ENCODE measurements around the gene CEP131. TPM values are rescaled to one million over a fixed set of nuclear protein-coding genes. Genes with fewer than 3 reads are reported as not detected.

CEP131 gene
- total RNA-seq, 2 experiments from 2014 or later, result 13.6 to 19.5 TPM

DNA sequence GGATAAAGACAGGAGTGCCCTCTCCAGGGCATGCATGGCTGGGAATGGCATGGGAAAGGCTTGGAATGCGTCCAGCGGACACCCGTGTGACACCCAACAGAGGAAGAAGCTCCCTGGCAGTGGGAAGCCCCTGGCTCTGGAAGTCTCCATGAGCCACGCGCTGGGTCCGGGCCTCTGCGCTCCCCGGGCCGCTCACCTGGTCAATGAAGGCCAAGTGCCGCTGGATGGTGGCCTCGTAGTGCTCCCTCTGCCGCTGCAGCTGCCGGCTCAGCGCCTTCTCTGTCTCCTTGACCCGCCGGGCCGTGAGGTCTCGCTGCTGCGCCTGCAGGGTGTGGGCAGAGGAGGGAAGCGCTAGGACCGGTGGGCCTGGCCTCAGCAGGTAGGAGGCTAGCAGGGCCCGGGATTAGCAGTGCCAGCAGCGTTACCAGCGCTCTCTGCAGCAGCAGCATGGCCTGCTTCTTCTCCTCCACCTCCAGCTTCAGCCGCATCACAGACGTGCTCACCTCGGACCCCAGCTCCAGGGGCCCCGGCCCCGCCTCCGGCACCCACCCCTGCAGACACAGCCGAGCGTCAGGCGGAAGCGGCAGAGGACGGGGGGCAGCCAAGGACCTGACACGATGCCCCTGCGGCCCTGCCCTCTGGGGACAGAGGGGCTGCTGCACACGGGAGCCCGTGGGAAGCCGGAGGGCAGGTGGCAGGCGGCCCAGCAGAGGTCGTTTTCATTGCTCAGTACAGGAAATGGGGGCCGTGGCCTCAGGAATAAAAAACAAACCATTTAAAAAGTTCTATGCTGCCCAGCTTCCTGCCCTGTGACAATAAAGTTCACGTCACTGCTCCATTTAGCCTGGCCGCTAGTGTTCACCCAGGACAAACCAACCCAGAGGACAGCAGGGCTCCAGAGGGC is 26.0 kb downstream of the CEP131 start:
- no peak overlapping the region for H3K4me3 Mint-ChIP-seq
- no peaks in the 10 kb centered on the region for H3K36me3 Mint-ChIP-seq (ENCODE audit: low read depth)
- H3K27ac Mint-ChIP-seq, result no peak overlapping the region
- no peaks in the 10 kb centered on the region for H3K4me1 Mint-ChIP-seq
- H3K27me3 Mint-ChIP-seq, result no peaks in the 10 kb centered on the region
- no peaks in the 10 kb centered on the region for H3K9me3 Mint-ChIP-seq
- DNase-seq, result no peak
- ChIA-PET CTCF (interaction anchor here (0.6 kb wide), 1 partner anchor 450 kb away, joined by 5 read pairs; no protein-coding TSS in a partner anchor), POLR2A (no interaction called here)

DNA sequence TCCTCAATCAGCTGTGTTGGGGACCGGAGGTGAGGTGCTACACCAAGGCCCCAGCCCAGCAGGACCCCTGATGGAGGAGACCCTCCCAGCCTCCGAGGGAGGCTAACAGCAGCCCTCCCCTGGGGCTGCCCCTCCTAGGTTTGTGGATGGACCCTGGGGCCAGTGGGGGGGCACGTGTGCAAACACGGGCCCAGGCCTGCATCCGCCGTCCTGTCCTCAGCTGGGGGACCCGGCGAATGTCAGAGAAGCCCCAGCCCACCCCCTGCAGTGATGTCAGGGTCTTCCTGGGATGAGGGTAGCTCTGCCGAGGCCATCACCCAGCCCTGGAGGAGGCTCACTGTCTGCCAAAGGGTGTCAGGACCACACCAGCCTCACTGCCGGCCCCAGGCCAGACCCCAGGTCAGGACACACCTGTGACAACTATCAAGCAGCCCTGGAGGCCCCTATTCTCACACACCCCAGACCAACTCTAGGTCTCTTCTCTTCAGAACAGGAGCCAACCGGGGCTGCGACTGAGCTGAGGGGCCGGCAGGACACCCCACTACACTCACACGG is 26.7 kb downstream of the CEP131 start:
- POLR2A ChIA-PET, result no interaction called here
- H3K27ac Mint-ChIP-seq, result no peak overlapping the region
- H3K36me3 Mint-ChIP-seq (ENCODE audit: low read depth), result no peaks in the 10 kb centered on the region
- no peak for DNase-seq
- H3K4me1 Mint-ChIP-seq, result no peaks in the 10 kb centered on the region
- H3K27me3 Mint-ChIP-seq, result no peaks in the 10 kb centered on the region
- H3K9me3 Mint-ChIP-seq, result no peaks in the 10 kb centered on the region
- no peak overlapping the region for H3K4me3 Mint-ChIP-seq
- CTCF ChIA-PET, result no interaction called here

GRCh38 chr17:81194941-81195901 is 27.5 kb downstream of the CEP131 start:
- no peaks in the 10 kb centered on the region for H3K4me1 Mint-ChIP-seq
- ChIA-PET CTCF (no interaction called here), POLR2A (no interaction called here)
- no peaks in the 10 kb centered on the region for H3K27me3 Mint-ChIP-seq
- no peaks in the 10 kb centered on the region for H3K36me3 Mint-ChIP-seq (ENCODE audit: low read depth)
- DNase-seq, result no peak
- no peaks in the 10 kb centered on the region for H3K9me3 Mint-ChIP-seq
- no peak overlapping the region for H3K27ac Mint-ChIP-seq
- no peak overlapping the region for H3K4me3 Mint-ChIP-seq

GRCh38 chr17:81194225-81194760 is 28.5 kb downstream of the CEP131 start:
- Mint-ChIP-seq H3K27me3 (no peaks in the 10 kb centered on the region), H3K4me3 (no peak overlapping the region), H3K4me1 (no peaks in the 10 kb centered on the region), H3K27ac (no peak overlapping the region), H3K9me3 (no peaks in the 10 kb centered on the region), H3K36me3 (ENCODE audit: low read depth) (no peaks in the 10 kb centered on the region)
- CTCF ChIA-PET, result no interaction called here
- POLR2A ChIA-PET, result no interaction called here
- no peak for DNase-seq

DNA sequence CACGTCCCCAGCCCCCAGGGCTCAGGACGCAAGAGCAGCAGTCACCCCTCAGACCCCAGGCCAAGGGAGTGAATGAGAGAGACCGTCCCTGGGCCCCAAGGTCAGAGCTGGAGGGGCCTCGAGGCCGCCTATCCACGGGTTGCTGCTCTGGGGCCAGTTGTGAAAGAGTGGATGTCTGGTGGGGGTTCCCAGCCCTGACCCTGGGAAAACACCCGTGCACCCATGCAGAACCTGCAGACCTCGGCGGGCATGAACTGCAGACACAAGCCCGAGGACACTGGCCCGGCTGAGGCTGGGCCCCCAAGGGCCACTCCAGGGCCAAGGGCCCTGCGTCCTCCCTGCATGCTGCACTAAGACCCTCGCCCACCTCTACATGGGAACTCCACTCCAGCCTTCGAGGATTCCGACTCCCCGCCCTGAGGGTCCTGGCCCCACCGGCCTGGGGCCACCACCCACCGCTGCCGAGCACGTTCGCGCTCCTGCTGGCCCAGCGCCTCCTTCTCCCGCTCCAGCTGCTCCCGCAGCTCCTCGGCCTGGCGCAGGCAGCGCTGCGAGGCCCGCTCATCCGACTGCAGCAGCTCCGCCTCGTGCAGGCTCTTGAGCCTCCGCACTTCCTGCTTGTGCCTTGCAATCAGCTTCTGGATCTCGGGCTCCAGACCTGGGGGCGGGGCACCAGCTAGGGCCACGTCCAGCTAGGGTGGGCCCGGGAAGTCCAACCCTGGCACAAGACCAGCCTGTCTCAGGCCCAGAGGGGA is 29.1 kb downstream of the CEP131 start:
- CTCF ChIA-PET, result no interaction called here
- DNase-seq, result no peak
- Mint-ChIP-seq H3K4me3 (no peak overlapping the region), H3K36me3 (ENCODE audit: low read depth) (no peaks in the 10 kb centered on the region), H3K9me3 (no peaks in the 10 kb centered on the region), H3K27ac (no peak overlapping the region), H3K4me1 (no peaks in the 10 kb centered on the region), H3K27me3 (no peaks in the 10 kb centered on the region)
- POLR2A ChIA-PET, result no interaction called here

GRCh38 chr17:81193051-81193410 is 29.7 kb downstream of the CEP131 start:
- CTCF ChIA-PET, result interaction anchor here (1.2 kb wide), 1 partner anchor 11 kb away, joined by 4 read pairs; no protein-coding TSS in a partner anchor
- DNase-seq, result no peak
- Mint-ChIP-seq H3K36me3 (ENCODE audit: low read depth) (no peaks in the 10 kb centered on the region), H3K27ac (no peak overlapping the region), H3K27me3 (no peaks in the 10 kb centered on the region), H3K4me3 (no peak overlapping the region), H3K9me3 (no peaks in the 10 kb centered on the region), H3K4me1 (no peaks in the 10 kb centered on the region)
- POLR2A ChIA-PET, result no interaction called here

DNA sequence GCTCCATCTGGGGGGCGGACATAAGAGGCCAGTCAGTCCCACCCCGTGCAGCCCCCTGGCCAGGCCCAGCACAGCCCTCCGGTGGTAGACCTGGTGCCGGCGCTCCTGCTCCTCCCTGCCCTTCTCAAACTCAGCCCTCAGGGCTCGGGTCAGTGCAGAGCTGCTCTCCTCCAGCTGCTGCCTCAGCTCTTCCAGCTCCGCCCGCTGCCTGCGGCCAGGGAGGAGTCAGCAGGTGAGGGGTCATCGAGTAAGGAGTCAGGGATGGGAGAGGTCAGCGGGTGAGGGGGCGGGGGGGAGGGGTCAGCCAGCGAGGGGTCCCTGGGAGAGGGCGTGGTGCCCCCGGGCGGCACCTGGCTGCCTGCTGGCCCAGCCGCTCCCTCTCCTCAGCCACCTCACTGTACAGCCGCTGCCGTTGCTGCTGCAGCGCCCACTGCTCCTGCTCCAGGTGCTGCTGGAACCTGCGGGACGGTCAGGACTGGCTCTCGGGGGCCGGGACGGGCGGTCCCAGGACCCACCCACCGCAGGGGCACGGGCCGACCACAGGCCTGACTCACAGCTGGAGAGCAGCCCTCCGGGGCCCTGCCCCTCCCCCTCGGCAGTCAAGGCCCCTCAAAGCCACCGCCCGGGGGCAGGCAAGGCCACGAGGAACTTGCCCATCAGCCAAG is 30.2 kb downstream of the CEP131 start:
- Mint-ChIP-seq H3K27ac (no peak overlapping the region), H3K27me3 (no peaks in the 10 kb centered on the region), H3K9me3 (no peaks in the 10 kb centered on the region), H3K4me3 (no peak overlapping the region), H3K36me3 (ENCODE audit: low read depth) (no peaks in the 10 kb centered on the region), H3K4me1 (no peaks in the 10 kb centered on the region)
- CTCF ChIA-PET, result interaction anchor here (0.6 to 1.2 kb wide), 2 partner anchors 11 to 1026 kb away, joined by 4 to 5 read pairs; no protein-coding TSS in a partner anchor
- no peak for DNase-seq
- POLR2A ChIA-PET, result no interaction called here

DNA sequence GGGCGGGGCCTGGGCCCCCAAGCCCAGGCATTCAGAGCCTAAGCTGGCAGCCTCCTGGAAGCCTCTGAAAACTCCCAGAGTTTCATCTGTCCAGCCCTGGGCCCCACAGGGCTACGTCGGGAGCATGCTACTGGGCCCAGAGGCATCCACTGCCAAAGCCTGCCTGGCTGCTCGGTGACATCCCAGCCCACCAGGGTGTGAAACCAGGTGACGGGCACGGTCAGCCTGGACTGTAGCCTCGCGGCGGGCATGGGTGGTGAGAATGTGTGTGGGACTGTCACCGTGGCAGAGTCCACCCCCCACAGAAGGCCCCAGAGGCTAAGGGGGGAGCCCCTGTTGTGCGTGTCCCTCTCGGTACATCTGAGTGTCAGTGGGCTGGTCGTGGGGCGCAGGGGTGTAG is 31.1 kb downstream of the CEP131 start:
- ChIA-PET CTCF (no interaction called here), POLR2A (no interaction called here)
- Mint-ChIP-seq H3K9me3 (no peaks in the 10 kb centered on the region), H3K27me3 (no peaks in the 10 kb centered on the region), H3K4me1 (no peaks in the 10 kb centered on the region), H3K27ac (no peak overlapping the region), H3K4me3 (no peak overlapping the region), H3K36me3 (ENCODE audit: low read depth) (no peaks in the 10 kb centered on the region)
- no peak for DNase-seq

- Mint-ChIP-seq H3K9me3 (no peaks in the 10 kb centered on the region), H3K36me3 (ENCODE audit: low read depth) (no peaks in the 10 kb centered on the region), H3K27ac (no peak overlapping the region), H3K4me3 (no peak overlapping the region), H3K4me1 (no peaks in the 10 kb centered on the region), H3K27me3 (no peaks in the 10 kb centered on the region)
- CTCF ChIA-PET, result interaction anchor here (1.2 kb wide), 1 partner anchor 8 kb away, joined by 3 read pairs; no protein-coding TSS in a partner anchor
- DNase-seq, result no peak
- POLR2A ChIA-PET, result no interaction called here
Measured at GRCh38 chr17:81191116-81191515, 31.6 kb downstream of the CEP131 start.

DNA sequence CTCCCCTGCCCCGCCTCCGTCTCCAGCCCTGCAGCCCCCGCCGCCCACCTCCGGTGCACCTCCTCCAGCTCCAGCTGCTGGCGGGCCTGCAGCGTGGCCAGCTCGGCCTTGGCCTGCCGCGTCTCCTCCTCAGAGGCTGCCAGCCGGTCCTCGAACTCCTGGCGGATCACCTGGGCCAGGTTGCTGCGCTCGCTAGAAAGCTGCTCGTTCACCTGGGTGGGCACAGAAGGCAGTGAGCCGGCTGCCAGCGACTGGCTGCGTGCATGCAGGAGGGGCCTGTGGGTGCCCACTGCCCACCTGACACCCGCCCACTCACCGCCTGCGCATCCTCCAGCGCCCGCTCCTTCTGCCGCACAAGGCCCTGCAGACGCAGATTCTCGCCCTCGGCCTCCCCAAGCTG is 32.2 kb downstream of the CEP131 start:
- Mint-ChIP-seq H3K9me3 (no peaks in the 10 kb centered on the region), H3K27me3 (no peaks in the 10 kb centered on the region), H3K36me3 (ENCODE audit: low read depth) (no peaks in the 10 kb centered on the region), H3K4me1 (no peaks in the 10 kb centered on the region), H3K27ac (no peak overlapping the region), H3K4me3 (no peak overlapping the region)
- POLR2A ChIA-PET, result no interaction called here
- CTCF ChIA-PET, result interaction anchor here (0.7 to 1.2 kb wide), 2 partner anchors 8 to 48 kb away, joined by 3 to 6 read pairs; no protein-coding TSS in a partner anchor
- no peak for DNase-seq

DNA sequence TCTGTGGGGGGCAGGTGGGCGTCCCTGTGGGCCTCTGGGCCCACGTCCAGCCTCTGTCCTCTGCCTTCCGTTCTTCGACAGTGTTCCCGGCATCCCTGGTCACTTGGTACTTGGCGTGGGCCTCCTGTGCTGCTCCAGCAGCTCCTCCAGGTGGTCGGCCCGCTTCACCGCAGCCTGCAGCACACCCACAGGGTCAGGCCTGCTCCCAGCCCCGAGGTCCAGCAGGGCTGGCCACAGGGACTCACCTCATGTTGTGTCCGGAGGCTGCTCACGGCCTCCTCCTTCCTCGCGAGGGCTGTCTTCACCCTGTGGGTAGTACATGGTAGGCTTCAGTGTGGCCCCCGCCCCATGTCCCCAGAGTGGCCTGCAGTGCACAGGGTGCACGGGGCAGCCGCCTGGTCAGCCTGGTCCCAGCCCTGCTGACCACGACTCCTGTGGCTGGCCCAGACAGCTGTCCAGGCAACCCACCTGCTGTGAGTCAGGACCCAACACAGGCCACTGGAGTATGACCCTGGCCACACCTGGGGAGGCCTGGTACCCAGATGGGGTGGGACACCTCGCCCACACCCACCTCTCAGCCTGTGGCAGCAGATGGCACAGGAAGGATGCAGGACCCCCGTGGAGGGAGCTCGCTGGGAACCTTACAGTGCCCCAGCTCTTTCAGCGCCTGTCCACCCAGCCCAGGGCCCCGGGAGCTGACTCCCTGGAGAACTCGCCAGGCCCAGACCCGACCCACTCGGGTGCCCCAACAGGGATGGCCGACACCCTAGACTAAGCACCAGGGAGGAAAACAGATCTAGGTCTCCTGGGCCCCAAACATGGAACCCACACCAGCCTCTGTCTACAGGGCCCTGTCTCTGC is 32.9 kb downstream of the CEP131 start:
- Mint-ChIP-seq H3K4me1 (no peaks in the 10 kb centered on the region), H3K4me3 (no peak overlapping the region), H3K27me3 (no peaks in the 10 kb centered on the region), H3K27ac (no peak overlapping the region), H3K9me3 (no peaks in the 10 kb centered on the region), H3K36me3 (ENCODE audit: low read depth) (no peaks in the 10 kb centered on the region)
- DNase-seq, result no peak
- POLR2A ChIA-PET, result no interaction called here
- CTCF ChIA-PET, result interaction anchor here (0.7 to 1.2 kb wide), 2 partner anchors 9 to 48 kb away, joined by 3 to 6 read pairs; no protein-coding TSS in a partner anchor

Data from activated CD4-positive, alpha-beta T cell treated with anti-CD3 and anti-CD28 coated beads, Interleukin-2, amount 10 ng/mL, durations not matched to agents 7 days and 5 days (primary cell).